ENCODE results near the gene CHRNG.

GRCh38 chr2:232498452-232498851 lies 41.0 kb upstream of the CHRNG start:
- TF ChIP-seq CTCF (IDR thresholded peaks at IDR 0.05; ENCODE audit: extremely low read depth in 1 of 2, insufficient read depth in 1 of 2, low read depth in 1 of 2, low read length in 2 of 2) (no peak), POLR2AphosphoS5 (IDR thresholded peaks at IDR 0.05; ENCODE audit: insufficient read depth, low read depth, low read length) (no peak)

Measured in endothelial cell of umbilical vein (primary cell).